Stimulated activated CD8-positive, alpha-beta memory T cell treated with anti-CD3 and anti-CD28 coated beads, Interleukin-12 subunit alpha, Interleukin-12 subunit beta, amount 100 ng/mL, for 1 hour (primary cell): ENCODE measurements around the gene SLC35G3.
A peak's percentile ranks its signal among the peaks of the same experiment; 100 is the strongest.
"Not testable (repeated sequence)": the region's sequence is repeated elsewhere in the genome, so short reads cannot be mapped to it uniquely, and the experiment has no call there.

Source experiments
- DNase-seq: peaks from one replicate; pipeline ENCODE4 v3.0.0-alpha.2; 2020; ENCODE audit warnings: low read depth

Gene SLC35G3

GRCh38 chr17:35194001-35194400 is at the start of gene SLC35G3:
Gene SLC35G3 (minus strand): TSS chr17:35194393. CDS start chr17:35194307, 86 bp downstream.
- not testable (repeated sequence) for DNase-seq

- DNase-seq = peak; percentile 37
These were observed 49.6 kb upstream of the SLC35G3 start for GRCh38 chr17:35243561-35244340.

DNA sequence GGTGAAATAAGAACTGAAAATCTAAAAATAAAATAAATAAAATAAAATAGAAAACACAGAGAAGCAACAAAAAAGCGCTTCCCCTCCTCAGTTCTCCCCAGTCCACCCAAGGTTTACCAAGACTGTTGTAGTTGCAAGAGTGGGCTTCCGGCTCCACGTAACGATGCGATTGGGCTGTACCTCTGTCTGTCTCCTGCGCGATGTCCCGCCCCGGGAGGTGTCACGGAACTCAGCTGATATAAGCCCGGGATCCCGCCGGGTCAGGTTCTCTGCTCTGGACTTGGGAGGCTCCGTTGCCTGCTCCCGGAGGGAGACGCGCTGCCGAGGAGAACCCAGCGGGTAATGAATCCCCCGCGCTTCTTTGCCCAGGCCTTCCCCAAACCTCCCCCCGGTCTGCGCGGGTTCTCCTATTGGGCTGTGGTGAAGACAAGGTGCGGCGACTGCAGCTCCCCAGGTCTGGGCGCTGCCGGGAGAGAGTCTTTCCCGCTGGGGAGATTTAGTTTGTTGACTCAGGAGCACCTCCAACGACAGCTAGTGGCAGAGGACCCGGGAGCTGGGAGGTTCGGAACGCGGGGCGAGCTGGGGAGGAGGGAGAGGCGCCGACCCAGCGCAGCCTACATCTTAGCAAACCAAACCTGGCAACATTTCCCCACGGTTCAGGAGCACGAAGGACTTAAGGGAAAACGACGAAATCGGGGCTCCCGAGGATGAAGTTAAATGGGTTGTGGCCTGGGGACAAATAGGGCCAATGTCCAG is 48.8 kb upstream of the SLC35G3 start, which contains the start of gene SLFN5:
TSS of gene SLFN5 (plus strand) at position 268 of the 756 bp plus-strand sequence. CDS start 15,619 bp downstream, outside the sequence.
- DNase-seq = peak; percentile 92

GRCh38 chr17:35242158-35242804 is 48.1 kb upstream of the SLC35G3 start:
- DNase-seq = peak; percentile 75

DNA sequence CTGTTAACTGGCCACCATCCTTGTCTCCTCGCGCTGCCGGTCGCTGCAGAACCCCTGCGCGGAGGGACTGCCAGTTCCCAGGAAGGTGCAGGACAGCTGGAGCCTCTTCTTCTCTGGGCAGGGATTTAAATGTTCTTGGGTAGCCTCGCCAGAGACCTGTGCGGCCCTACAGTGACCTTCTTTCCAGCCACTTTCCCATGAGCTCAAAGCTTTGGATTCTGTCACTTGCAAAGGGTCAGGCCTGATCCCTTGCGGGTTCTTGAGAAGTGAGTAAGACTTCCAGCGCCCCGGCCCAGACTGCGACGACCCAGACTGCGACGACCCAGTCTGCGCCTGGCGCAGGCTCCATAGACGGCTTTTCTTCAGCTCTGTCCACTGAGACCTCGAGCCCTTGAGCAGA is 47.3 kb upstream of the SLC35G3 start:
- peak; percentile 15 for DNase-seq

- DNase-seq = no peak
These were observed 46.7 kb upstream of the SLC35G3 start for GRCh38 chr17:35240861-35241260.

- DNase-seq = no peak
These were observed 45.6 kb upstream of the SLC35G3 start for GRCh38 chr17:35239823-35240222.

DNA sequence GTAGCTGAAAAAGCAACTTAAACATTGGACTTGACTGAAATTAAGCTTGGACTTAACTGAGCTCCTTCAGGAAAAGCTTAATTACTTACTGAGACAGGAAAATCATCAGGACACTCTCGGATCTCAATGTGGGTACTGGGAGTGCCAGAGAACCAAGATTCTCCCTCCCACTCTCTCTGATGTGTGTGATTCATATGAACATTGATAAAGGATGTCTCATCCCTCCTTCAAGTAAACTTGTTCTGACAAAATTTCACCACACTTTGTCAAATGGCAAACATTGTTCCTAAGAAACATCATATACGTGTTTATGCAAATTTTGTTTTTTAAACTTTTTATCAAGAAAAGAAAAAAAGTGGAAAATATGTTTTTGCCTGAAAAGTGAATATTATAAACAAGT is 44.6 kb upstream of the SLC35G3 start:
- no peak for DNase-seq

DNA sequence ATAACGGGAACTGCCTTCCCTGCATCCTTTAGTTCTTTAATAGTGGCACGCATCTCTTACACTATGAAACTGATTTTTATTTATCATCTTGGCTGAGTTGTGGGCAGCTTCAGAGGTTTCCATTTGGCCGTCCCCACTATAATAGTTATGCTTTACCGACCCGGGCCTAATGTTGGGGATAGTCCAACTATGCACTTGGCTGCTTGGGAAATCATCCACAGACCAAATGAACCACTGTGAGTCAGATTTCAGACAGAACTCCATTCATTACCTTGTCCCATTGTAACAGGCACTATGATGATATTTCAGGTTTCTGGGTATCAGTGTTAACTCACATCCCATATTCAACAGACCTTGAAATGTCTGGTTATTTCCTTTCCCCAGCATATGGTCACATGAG is 42.6 kb upstream of the SLC35G3 start:
- DNase-seq = no peak

- DNase-seq = no peak
These were observed 41.7 kb upstream of the SLC35G3 start for GRCh38 chr17:35235917-35236316.

DNA sequence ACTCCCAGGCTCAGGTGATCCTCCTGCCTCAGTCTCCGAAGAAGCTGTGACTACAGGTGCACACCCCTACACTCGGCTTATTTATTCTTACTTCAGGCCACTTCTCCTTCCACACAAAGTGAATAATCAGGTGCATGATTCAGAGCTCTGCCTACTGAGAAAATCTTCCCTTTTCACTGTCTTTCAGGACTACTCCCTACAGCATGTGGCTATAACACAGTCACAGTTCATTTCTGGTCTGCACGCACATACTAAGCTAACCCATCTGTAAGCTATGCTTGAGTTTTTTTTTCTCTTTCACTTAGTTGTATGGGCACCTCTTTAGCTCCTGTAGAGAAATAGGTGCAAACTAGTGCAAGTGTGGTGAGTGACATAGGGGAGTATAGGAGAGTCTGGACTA is 41.1 kb upstream of the SLC35G3 start:
- DNase-seq = no peak

- not testable (repeated sequence) for DNase-seq
These were observed 40.1 kb upstream of the SLC35G3 start for GRCh38 chr17:35234315-35234714.

DNA sequence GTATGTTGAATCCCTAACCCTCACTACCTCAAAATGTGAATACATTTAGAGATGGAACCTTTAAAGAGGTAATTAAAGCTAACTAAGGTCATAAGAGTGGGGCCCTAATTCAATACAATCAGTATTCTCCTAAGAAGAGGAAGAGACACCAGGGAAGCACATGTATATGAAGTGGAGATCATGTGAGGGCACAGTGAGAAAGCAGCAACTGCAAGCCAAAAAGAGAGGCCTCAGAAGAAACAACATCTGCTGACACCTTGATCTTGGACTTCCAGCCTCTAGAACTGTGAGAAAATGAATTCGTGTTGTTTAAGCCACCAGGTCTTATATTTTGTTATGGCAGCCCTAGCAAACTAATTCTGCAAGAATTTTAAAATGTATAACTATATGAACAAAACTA is 35.4 kb upstream of the SLC35G3 start:
- DNase-seq = no peak

DNA sequence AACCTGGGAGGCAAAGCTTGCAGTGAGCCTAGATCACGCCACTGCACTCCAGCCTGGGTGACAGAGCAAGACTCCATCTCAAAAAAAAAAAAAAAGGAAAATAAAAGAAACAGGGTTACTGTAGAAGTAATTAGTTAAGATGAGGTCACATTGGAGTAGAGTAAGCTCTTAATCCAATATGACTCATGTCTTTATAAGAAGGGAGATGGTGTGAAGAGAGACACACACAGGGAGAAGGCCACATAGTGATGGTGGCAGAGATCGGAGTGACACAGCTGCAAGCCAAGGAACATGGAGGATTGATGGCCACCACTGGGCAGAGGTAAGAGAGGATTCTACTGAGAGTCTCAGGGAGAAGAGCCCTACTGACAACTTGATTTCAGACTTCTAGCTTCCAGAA is 33.4 kb upstream of the SLC35G3 start:
- no peak for DNase-seq

- DNase-seq = no peak
These were observed 30.2 kb upstream of the SLC35G3 start for GRCh38 chr17:35224436-35224835.

- DNase-seq = no peak
These were observed 28.3 kb upstream of the SLC35G3 start for GRCh38 chr17:35222452-35222851.

DNA sequence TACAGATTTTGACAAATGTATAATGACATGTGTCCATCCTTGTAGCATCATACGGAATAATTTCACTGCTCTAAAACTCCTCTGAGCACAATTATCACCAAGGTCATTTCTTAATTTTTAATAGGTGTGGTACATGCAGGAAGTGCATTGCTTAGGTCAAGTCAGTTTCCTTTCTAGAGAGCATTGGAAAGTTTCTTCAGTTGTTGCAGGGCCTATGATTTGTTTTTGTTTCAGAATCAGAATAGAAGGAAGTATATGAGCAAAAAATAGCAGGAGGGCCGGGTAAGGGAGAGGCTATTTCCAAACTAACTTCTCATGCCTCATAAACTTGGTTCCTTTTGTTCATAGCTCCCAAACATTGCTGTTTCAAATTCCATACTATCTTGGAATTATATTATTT is 24.7 kb upstream of the SLC35G3 start:
- DNase-seq = no peak

DNA sequence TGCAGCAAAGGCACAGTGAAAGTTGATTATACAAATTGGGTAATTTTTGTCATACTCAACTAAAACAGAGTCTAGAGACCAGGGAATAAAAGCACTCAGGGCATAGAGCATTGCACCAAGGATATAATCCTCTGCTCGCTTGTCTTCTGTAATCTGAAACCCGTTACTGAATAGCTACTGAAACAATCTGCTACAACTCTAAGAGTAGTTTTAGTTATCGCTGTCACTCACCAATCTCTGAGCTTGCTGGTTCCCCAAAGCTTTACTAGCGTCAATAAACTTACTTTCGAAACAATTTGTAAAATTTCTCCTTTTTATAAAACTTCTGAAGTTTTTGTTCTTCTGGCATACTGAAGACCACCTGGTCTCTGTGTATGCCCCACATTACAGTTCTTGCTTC is 22.9 kb upstream of the SLC35G3 start:
- no peak for DNase-seq

DNA sequence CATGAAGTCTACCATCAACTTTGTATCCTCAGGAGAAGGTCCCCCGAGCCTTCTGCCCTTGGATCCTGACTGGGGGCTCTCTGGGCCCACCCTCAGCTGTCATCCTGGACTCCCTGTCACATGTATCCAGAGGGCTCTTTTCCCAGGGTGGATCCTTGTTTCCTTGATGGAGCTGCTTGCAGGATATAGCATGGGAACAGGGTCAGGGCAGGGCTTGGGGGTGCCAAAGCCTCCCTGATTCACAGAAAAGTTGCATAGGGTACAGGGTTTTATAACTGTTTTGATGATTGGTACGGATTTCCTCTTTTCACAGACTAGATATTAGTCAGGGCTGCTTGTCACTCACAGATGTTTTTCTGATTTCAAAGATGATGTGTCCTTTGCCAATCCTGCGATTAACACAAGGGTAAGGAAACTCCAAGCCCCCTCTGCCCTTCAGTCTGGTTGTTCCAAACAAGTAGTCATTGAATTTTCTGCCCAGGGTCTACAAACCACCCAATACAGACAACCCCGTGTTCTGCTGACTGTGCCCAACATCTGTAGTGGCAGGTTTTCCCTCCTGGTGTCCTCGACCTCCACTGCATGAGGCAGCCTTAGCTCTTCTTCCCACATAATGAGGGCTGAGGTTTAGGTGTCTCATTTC is 20.6 kb upstream of the SLC35G3 start:
- no peak for DNase-seq

DNA sequence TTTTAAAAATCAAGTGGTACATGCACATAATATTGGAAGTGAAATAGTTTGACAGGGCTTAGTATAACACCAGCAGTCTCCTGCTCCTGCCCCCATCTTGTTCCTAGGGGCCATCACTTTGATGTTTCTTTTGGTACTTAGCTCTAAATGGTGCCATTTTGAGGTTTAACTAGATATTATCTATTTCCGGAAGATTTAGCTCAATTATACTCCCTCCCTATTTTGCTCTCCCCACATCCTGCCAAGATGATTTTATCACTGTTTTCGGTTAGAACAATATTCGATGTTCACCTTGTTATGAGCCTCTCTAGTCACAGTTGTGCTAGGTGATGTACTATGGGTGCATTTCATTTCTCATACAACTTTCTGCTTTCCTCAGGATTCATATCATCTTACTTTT is 20.0 kb upstream of the SLC35G3 start:
- DNase-seq = no peak

GRCh38 chr17:35213412-35213940 is 19.3 kb upstream of the SLC35G3 start:
- DNase-seq = no peak

DNA sequence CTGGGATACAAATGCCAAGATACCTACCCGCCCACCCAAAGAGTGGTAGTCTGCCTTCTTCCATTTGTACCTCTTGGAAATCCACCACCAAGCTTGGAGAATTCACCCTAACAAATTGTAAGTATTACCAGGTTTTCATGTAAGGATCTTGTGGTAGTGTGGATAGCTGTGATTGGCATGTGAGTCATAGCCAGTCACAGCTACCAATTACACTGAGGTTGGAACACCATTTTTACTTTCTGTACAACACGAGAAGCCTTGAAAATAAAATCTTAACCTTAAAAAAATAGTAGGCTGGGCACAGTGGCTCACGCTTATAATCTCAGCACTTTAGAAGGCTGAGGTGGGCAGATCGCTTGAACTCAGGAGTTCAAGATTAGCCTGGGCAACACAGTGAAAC is 18.5 kb upstream of the SLC35G3 start:
- no peak for DNase-seq
